ENCODE measurements around the gene DUSP5. TPM values are rescaled to one million over a fixed set of nuclear protein-coding genes. Genes with fewer than 3 reads are reported as not detected.

DUSP5 gene
- total RNA-seq, 1 donor from 2014 or later: 5.2 TPM

DNA sequence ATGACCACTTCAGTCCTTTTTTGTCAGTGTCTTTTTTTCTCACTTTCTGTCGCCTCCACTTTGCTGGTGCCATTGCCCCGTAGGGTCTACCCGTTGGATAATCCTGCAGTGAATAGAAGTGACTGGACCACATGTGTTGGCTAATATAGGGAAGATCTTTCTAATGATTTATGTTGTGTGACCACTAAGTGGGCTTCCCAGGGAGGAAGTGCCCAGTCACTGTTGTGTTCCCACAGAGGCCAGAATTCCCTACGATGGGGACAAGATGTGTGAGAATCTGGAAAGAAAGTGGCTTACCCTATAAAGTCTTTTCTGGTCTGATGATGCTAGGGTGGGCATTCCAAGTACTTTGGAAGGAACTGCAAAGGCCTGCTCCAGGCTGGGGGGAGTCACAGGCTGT is 41.4 kb downstream of the DUSP5 start:
- H3K36me3 ChIP-seq (ENCODE audit: control insufficient read depth in 3 of 3, insufficient read depth in 3 of 3, low read length in 3 of 3): no peaks in the 10 kb centered on the region
- peaks cover 3 to 11% (median 5%) of the 10 kb centered on the region in 3 donors for H3K27me3 ChIP-seq (ENCODE audit: control insufficient read depth in 3 of 3, insufficient read depth in 3 of 3, low read length in 3 of 3)
- H3K9ac ChIP-seq (ENCODE audit: low read depth in 1 of 3, low read length in 3 of 3): no peak overlapping the region
- no peak overlapping the region for H3K4me3 ChIP-seq (ENCODE audit: low read length in 3 of 3)
- peaks cover 0 to 4% (median 0%) of the 10 kb centered on the region in 3 donors for H3K4me1 ChIP-seq (ENCODE audit: control insufficient read depth in 3 of 3, insufficient read depth in 3 of 3, low read length in 3 of 3)
- no peaks in the 10 kb centered on the region for H3K9me3 ChIP-seq (ENCODE audit: control insufficient read depth in 3 of 3, low read length in 3 of 3)
- H3K27ac ChIP-seq (ENCODE audit: low read depth, low read length): no peak overlapping the region

DNA sequence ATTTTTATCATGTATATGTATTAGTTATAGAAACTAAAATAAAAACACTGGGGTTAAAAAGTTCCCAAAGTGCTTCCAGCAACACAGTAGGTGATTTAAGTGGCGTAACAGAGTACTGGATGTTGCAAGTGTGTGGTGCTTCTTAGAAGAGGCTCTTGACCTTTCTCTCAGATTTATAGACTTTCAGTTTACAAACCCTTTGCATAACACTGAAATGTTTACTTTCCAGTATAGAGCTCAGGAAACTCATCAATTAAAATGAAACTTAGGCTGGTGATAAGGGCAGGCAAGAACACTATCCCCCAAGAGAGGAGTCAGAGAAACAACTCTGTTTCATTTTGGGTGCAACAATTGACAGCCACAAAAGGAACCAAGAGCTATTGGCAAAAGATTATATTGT is 42.3 kb downstream of the DUSP5 start:
- H3K4me1 ChIP-seq (ENCODE audit: control insufficient read depth in 3 of 3, insufficient read depth in 3 of 3, low read length in 3 of 3): peaks cover 0 to 4% (median 0%) of the 10 kb centered on the region in 3 donors
- no peaks in the 10 kb centered on the region for H3K9me3 ChIP-seq (ENCODE audit: control insufficient read depth in 3 of 3, low read length in 3 of 3)
- no peak overlapping the region for H3K9ac ChIP-seq (ENCODE audit: low read depth in 1 of 3, low read length in 3 of 3)
- H3K4me3 ChIP-seq (ENCODE audit: low read length in 3 of 3): no peak overlapping the region
- H3K36me3 ChIP-seq (ENCODE audit: control insufficient read depth in 3 of 3, insufficient read depth in 3 of 3, low read length in 3 of 3): no peaks in the 10 kb centered on the region
- H3K27me3 ChIP-seq (ENCODE audit: control insufficient read depth in 3 of 3, insufficient read depth in 3 of 3, low read length in 3 of 3): peaks cover 0 to 8% (median 5%) of the 10 kb centered on the region in 3 donors
- no peak overlapping the region for H3K27ac ChIP-seq (ENCODE audit: low read depth, low read length)

DNA sequence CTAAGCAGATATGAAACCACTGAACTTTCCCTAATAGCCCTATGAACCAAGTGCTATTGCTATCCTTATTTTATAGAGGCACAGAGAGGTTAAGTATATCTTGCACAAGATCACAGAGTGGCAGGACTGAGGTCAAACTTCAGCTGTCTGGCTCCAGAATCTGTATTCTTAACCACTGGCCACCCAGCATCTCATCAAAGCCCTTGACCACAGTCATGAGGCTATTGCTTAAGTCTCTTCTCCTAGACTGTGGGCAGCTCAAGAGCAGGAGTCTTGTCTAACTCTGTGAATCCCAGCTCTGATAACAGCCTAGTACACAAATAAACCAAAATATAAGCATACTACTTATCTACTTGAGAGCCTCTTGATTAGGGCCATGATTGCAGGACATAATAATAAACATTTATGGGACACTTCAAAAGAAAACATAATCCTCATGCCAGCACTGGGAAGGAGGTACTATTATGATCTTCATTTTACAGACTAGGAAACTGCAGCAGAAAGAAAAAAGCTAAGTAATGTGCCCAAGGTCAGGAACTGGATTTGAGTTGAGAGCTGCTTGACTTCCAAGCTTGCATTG is 47.3 kb downstream of the DUSP5 start:
- Histone ChIP-seq H3K27me3 (ENCODE audit: control insufficient read depth in 3 of 3, insufficient read depth in 3 of 3, low read length in 3 of 3) (peaks cover 0 to under 1% (median 0%) of the 10 kb centered on the region in 3 donors), H3K4me3 (ENCODE audit: low read length in 3 of 3) (no peak overlapping the region), H3K36me3 (ENCODE audit: control insufficient read depth in 3 of 3, insufficient read depth in 3 of 3, low read length in 3 of 3) (no peaks in the 10 kb centered on the region), H3K4me1 (ENCODE audit: control insufficient read depth in 3 of 3, insufficient read depth in 3 of 3, low read length in 3 of 3) (peaks cover 0 to 3% (median 0%) of the 10 kb centered on the region in 3 donors), H3K9me3 (ENCODE audit: control insufficient read depth in 3 of 3, low read length in 3 of 3) (no peaks in the 10 kb centered on the region), H3K9ac (ENCODE audit: low read depth in 1 of 3, low read length in 3 of 3) (no peak overlapping the region), H3K27ac (ENCODE audit: low read depth, low read length) (no peak overlapping the region)

DNA sequence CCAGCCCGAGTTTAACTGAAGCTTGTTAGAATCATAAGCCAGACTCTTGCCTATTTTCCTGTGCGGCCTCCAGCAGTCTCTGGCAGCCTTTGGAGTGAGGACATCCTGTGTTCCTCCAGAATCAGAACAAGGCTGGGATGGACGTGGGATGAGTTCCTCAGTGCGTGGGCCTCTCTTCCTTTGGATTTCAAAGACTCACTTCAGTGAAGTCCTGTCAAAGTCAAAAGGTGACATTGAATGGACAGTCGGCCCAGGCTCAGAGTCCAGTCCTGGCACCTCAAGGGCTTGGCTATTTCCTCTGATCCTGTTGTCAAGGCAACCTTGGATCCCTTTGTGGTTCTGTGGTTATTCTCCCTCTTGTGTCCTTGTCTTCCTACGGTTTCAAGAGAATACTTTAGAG is 48.4 kb downstream of the DUSP5 start:
- no peak overlapping the region for H3K9ac ChIP-seq (ENCODE audit: low read depth in 1 of 3, low read length in 3 of 3)
- peaks cover 0 to 5% (median 0%) of the 10 kb centered on the region in 3 donors for H3K27me3 ChIP-seq (ENCODE audit: control insufficient read depth in 3 of 3, insufficient read depth in 3 of 3, low read length in 3 of 3)
- no peak overlapping the region for H3K4me3 ChIP-seq (ENCODE audit: low read length in 3 of 3)
- H3K9me3 ChIP-seq (ENCODE audit: control insufficient read depth in 3 of 3, low read length in 3 of 3): no peaks in the 10 kb centered on the region
- no peak overlapping the region for H3K27ac ChIP-seq (ENCODE audit: low read depth, low read length)
- peaks cover 0 to 3% (median 0%) of the 10 kb centered on the region in 3 donors for H3K4me1 ChIP-seq (ENCODE audit: control insufficient read depth in 3 of 3, insufficient read depth in 3 of 3, low read length in 3 of 3)
- no peaks in the 10 kb centered on the region for H3K36me3 ChIP-seq (ENCODE audit: control insufficient read depth in 3 of 3, insufficient read depth in 3 of 3, low read length in 3 of 3)

DNA sequence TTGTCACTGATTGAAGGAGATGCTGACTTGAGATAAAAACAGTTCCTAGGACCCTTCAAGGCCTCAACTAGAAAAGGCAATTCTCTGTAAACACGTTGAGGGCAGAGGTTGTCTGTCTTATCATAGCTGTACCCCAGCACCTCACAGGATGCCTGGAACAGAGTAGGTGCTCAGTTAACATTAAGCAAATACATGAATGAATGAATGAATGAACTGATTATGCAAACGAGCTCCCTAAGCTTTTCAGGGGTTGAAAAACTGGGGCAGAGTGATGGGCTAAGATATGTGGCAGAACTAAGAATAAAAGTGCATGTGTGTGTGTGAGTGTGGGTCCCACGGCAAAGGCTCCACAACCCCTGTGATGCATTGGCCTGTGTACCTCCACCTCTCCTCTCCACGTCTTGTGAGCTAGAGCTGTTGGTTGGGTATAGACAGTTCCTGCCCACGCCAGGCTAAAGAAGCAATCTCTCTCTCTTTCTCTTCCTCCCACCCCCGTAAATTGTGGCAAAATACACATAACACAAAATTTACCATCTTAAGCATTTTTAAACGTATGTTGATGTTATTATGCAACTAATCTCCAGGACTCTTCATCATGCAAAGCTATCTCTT is 48.9 kb downstream of the DUSP5 start:
- no peak overlapping the region for H3K4me3 ChIP-seq (ENCODE audit: low read length in 3 of 3)
- H3K9me3 ChIP-seq (ENCODE audit: control insufficient read depth in 3 of 3, low read length in 3 of 3): no peaks in the 10 kb centered on the region
- H3K4me1 ChIP-seq (ENCODE audit: control insufficient read depth in 3 of 3, insufficient read depth in 3 of 3, low read length in 3 of 3): peaks cover 0 to 3% (median 0%) of the 10 kb centered on the region in 3 donors
- H3K36me3 ChIP-seq (ENCODE audit: control insufficient read depth in 3 of 3, insufficient read depth in 3 of 3, low read length in 3 of 3): no peaks in the 10 kb centered on the region
- no peak overlapping the region for H3K9ac ChIP-seq (ENCODE audit: low read depth in 1 of 3, low read length in 3 of 3)
- H3K27me3 ChIP-seq (ENCODE audit: control insufficient read depth in 3 of 3, insufficient read depth in 3 of 3, low read length in 3 of 3): peaks cover 0 to 8% (median 1%) of the 10 kb centered on the region in 3 donors
- H3K27ac ChIP-seq (ENCODE audit: low read depth, low read length): no peak overlapping the region

DNA sequence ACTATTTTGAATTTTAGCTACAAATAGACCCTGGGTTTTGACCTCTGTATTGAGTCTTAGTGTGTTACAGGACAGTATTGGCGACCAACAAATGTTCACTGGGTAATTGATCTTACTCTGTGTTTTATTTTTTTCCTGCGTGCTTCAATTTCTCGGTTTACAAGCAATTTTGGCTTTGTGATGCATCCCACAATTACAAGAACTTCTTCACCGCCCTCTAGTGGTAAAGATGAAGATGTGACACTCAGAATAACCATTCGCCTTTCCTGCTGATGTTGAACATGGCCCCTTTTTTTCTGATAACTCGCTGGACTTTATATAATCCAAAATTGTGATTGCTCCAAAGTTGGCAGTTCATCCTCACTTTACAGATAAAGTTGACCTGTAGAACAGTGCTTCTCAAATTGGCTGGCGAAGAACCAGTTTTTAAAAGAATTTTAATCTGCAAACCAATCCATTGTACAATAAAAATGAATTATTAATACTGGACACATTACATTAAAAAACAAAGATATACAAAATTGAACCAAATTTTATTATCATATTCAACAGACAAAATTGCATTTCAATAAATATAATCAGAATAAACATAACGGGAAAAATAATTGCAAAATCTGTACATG is 49.5 kb downstream of the DUSP5 start:
- Histone ChIP-seq H3K27ac (ENCODE audit: low read depth, low read length) (no peak overlapping the region), H3K27me3 (ENCODE audit: control insufficient read depth in 3 of 3, insufficient read depth in 3 of 3, low read length in 3 of 3) (peaks cover 0 to 13% (median 7%) of the 10 kb centered on the region in 3 donors), H3K9me3 (ENCODE audit: control insufficient read depth in 3 of 3, low read length in 3 of 3) (no peaks in the 10 kb centered on the region), H3K4me3 (ENCODE audit: low read length in 3 of 3) (no peak overlapping the region), H3K36me3 (ENCODE audit: control insufficient read depth in 3 of 3, insufficient read depth in 3 of 3, low read length in 3 of 3) (no peaks in the 10 kb centered on the region), H3K4me1 (ENCODE audit: control insufficient read depth in 3 of 3, insufficient read depth in 3 of 3, low read length in 3 of 3) (peaks cover 0 to 3% (median 0%) of the 10 kb centered on the region in 3 donors), H3K9ac (ENCODE audit: low read depth in 1 of 3, low read length in 3 of 3) (no peak overlapping the region)

- Histone ChIP-seq H3K36me3 (ENCODE audit: control insufficient read depth in 3 of 3, insufficient read depth in 3 of 3, low read length in 3 of 3) (no peaks in the 10 kb centered on the region), H3K9me3 (ENCODE audit: control insufficient read depth in 3 of 3, low read length in 3 of 3) (no peaks in the 10 kb centered on the region), H3K9ac (ENCODE audit: low read depth in 1 of 3, low read length in 3 of 3) (no peak overlapping the region), H3K4me1 (ENCODE audit: control insufficient read depth in 3 of 3, insufficient read depth in 3 of 3, low read length in 3 of 3) (peaks cover 0 to 3% (median 0%) of the 10 kb centered on the region in 3 donors), H3K4me3 (ENCODE audit: low read length in 3 of 3) (no peak overlapping the region), H3K27me3 (ENCODE audit: control insufficient read depth in 3 of 3, insufficient read depth in 3 of 3, low read length in 3 of 3) (peaks cover 0 to 14% (median 8%) of the 10 kb centered on the region in 3 donors), H3K27ac (ENCODE audit: low read depth, low read length) (no peak overlapping the region)
Observed at GRCh38 chr10:110548002-110548401, 50.3 kb downstream of the DUSP5 start.

GRCh38 chr10:110549211-110549610 is 51.5 kb downstream of the DUSP5 start:
- Histone ChIP-seq H3K36me3 (ENCODE audit: control insufficient read depth in 3 of 3, insufficient read depth in 3 of 3, low read length in 3 of 3) (no peaks in the 10 kb centered on the region), H3K27me3 (ENCODE audit: control insufficient read depth in 3 of 3, insufficient read depth in 3 of 3, low read length in 3 of 3) (peaks cover 2 to 14% (median 8%) of the 10 kb centered on the region in 3 donors), H3K4me1 (ENCODE audit: control insufficient read depth in 3 of 3, insufficient read depth in 3 of 3, low read length in 3 of 3) (peaks cover 0 to 3% (median 0%) of the 10 kb centered on the region in 3 donors), H3K9me3 (ENCODE audit: control insufficient read depth in 3 of 3, low read length in 3 of 3) (no peaks in the 10 kb centered on the region), H3K9ac (ENCODE audit: low read depth in 1 of 3, low read length in 3 of 3) (no peak overlapping the region), H3K27ac (ENCODE audit: low read depth, low read length) (no peak overlapping the region), H3K4me3 (ENCODE audit: low read length in 3 of 3) (no peak overlapping the region)

DNA sequence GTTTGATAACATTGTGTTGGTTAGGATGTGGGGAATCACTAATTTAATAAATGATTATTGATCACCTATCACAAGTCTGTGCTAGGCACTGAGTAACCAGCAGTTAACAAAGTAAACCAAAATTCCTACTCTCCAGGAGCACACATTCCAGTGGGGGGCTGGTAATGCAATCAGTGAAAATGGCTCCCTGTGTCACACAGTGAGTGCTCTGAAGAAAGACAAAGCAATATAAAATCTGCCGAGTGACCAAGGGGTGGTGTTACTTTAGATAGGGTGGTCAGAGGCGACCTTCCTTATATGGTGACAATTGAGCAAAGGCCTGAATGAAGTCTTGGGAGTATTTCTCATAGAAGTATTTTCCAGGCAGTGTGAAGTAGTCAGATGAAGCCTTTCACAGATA is 56.2 kb downstream of the DUSP5 start:
- Histone ChIP-seq H3K27me3 (ENCODE audit: control insufficient read depth in 3 of 3, insufficient read depth in 3 of 3, low read length in 3 of 3) (peaks cover 2 to 14% (median 8%) of the 10 kb centered on the region in 3 donors), H3K9ac (ENCODE audit: low read depth in 1 of 3, low read length in 3 of 3) (no peak overlapping the region), H3K9me3 (ENCODE audit: control insufficient read depth in 3 of 3, low read length in 3 of 3) (no peaks in the 10 kb centered on the region), H3K4me3 (ENCODE audit: low read length in 3 of 3) (no peak overlapping the region), H3K36me3 (ENCODE audit: control insufficient read depth in 3 of 3, insufficient read depth in 3 of 3, low read length in 3 of 3) (no peaks in the 10 kb centered on the region), H3K27ac (ENCODE audit: low read depth, low read length) (no peak overlapping the region), H3K4me1 (ENCODE audit: control insufficient read depth in 3 of 3, insufficient read depth in 3 of 3, low read length in 3 of 3) (no peaks in the 10 kb centered on the region)

DNA sequence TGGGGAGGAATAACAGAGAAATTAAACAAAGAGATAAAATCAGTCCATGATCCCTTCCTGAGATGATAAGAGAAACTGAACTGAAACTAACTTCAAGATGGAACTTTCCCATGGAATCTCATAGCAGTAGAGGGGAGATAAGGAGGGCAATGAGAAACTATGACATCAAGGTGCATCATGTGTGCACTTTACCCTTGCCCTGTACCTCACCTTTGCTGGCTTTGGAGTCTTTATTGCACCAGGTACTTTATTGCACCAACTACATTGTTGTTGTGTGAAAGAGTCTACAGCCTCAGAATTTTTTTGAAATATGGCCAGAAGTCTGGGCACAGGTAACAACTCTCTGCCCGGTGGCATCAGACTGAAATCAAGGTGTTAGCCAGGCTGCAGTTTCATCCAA is 58.6 kb downstream of the DUSP5 start:
- Histone ChIP-seq H3K27me3 (ENCODE audit: control insufficient read depth in 3 of 3, insufficient read depth in 3 of 3, low read length in 3 of 3) (peaks cover 2 to 9% (median 8%) of the 10 kb centered on the region in 3 donors), H3K9ac (ENCODE audit: low read depth in 1 of 3, low read length in 3 of 3) (no peak overlapping the region), H3K9me3 (ENCODE audit: control insufficient read depth in 3 of 3, low read length in 3 of 3) (no peaks in the 10 kb centered on the region), H3K4me3 (ENCODE audit: low read length in 3 of 3) (no peak overlapping the region), H3K36me3 (ENCODE audit: control insufficient read depth in 3 of 3, insufficient read depth in 3 of 3, low read length in 3 of 3) (no peaks in the 10 kb centered on the region), H3K4me1 (ENCODE audit: control insufficient read depth in 3 of 3, insufficient read depth in 3 of 3, low read length in 3 of 3) (no peaks in the 10 kb centered on the region), H3K27ac (ENCODE audit: low read depth, low read length) (no peak overlapping the region)
